Peyer's patch (tissue), 4 donors: Measurements from ENCODE around the gene CTCF. TPM values are rescaled to one million over a fixed set of nuclear protein-coding genes. Genes with fewer than 3 reads are reported as not detected.
A peak's percentile ranks its signal among the peaks of the same experiment; 100 is the strongest.

ENCODE experiments used
- DNase-seq, 3 donors: peaks; one replicate each; pipeline ENCODE4 v3.0.0-alpha.2; 2017 to 2019
- H3K27ac ChIP-seq, 4 donors: fragments of 200-600 bp; sonication (generic); one replicate each; pipeline ENCODE4 v1.5.1; 2016 to 2019
- H3K27me3 ChIP-seq, 2 donors: fragments of 200-600 bp; sonication (generic); one replicate each; pipeline ENCODE4 v1.5.1; 2019
- H3K36me3 ChIP-seq, 3 donors: fragments of 200-600 bp; sonication (generic); one replicate each; pipeline ENCODE4 v1.5.1; 2016 to 2019
- H3K4me1 ChIP-seq, 4 donors: fragments of 200-600 bp; sonication (generic); one replicate each; pipeline ENCODE4 v1.5.1; 2016 to 2019
- H3K4me3 ChIP-seq, 4 donors: fragments of 200-600 bp; sonication (generic); 1 replicate in 3 of 4; 2 replicates in 1 of 4; pipeline ENCODE4 v1.5.1; 2016 to 2019; ENCODE audit warnings: mild to moderate bottlenecking in 1 of 4
- H3K9me3 ChIP-seq, 4 donors: fragments of 200-600 bp; sonication (generic); one replicate each; pipeline ENCODE4 v1.5.1; 2016 to 2019; ENCODE audit warnings: mild to moderate bottlenecking in 1 of 4
- POLR2A ChIP-seq, 2 donors: fragments of 450-650 bp; IDR thresholded peaks; one replicate each; pipeline ENCODE4 v1.5.1; 2017; ENCODE audit warnings: antibody characterized with exemption in 2 of 2, mild to moderate bottlenecking in 2 of 2, moderate library complexity in 2 of 2
- total RNA-seq, 4 donors: library from RNA; depleted of rRNA; stranded (reverse); fragments of >200 nt; gene quantifications; one replicate each; pipeline ENCODE4 v1.1.0, GENCODE V29; 2016
- TF ChIP-seq, protein P1 (sequence below), 6 experiments: fragments of 450-650 bp in 4 of 6; fragments of 200-600 bp in 2 of 6; sonication (generic) in 1 of 6; IDR thresholded peaks; one replicate each; pipeline ENCODE4 v1.5.1; 2017 to 2019; ENCODE audit warnings: antibody characterized with exemption in 6 of 6, mild to moderate bottlenecking in 3 of 6, moderate library complexity in 1 of 6

CTCF gene
- total RNA-seq, 4 donors from 2014 or later, result 35.3 to 59.4 (median 42.7) TPM

DNA sequence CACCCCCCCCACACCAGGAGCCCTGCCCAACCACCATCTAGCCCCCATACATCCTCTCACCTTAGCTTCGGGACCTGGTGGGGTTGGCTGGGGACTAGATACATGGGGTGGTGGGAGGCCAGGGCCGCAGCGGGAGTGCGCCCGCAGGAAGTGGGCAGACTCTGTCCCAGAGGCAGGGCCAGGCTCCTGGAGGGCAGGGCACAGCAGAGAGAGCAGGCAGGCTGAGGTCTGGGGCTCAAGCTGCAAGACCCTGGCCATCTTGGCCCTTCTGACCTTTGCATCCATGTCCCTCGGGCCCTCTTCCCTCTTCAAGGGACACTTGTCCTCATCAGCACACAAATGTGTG lies 101.5 kb downstream of the CTCF start:
- Histone ChIP-seq H3K4me3 (no peak overlapping the region), H3K36me3 (peaks cover 0 to 6% (median 0%) of the 10 kb centered on the region in 3 donors), H3K9me3 (no peaks in the 10 kb centered on the region), H3K27ac (no peak overlapping the region), H3K27me3 (no peaks in the 10 kb centered on the region), H3K4me1 (peaks cover 3 to 45% (median 29%) of the 10 kb centered on the region in 4 donors)
- DNase-seq, result no peak
- TF ChIP-seq, protein P1, sequence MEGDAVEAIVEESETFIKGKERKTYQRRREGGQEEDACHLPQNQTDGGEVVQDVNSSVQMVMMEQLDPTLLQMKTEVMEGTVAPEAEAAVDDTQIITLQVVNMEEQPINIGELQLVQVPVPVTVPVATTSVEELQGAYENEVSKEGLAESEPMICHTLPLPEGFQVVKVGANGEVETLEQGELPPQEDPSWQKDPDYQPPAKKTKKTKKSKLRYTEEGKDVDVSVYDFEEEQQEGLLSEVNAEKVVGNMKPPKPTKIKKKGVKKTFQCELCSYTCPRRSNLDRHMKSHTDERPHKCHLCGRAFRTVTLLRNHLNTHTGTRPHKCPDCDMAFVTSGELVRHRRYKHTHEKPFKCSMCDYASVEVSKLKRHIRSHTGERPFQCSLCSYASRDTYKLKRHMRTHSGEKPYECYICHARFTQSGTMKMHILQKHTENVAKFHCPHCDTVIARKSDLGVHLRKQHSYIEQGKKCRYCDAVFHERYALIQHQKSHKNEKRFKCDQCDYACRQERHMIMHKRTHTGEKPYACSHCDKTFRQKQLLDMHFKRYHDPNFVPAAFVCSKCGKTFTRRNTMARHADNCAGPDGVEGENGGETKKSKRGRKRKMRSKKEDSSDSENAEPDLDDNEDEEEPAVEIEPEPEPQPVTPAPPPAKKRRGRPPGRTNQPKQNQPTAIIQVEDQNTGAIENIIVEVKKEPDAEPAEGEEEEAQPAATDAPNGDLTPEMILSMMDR (IDR thresholded peaks at IDR 0.05), result no peak
- TF ChIP-seq POLR2A (IDR thresholded peaks at IDR 0.05), result no peak

DNA sequence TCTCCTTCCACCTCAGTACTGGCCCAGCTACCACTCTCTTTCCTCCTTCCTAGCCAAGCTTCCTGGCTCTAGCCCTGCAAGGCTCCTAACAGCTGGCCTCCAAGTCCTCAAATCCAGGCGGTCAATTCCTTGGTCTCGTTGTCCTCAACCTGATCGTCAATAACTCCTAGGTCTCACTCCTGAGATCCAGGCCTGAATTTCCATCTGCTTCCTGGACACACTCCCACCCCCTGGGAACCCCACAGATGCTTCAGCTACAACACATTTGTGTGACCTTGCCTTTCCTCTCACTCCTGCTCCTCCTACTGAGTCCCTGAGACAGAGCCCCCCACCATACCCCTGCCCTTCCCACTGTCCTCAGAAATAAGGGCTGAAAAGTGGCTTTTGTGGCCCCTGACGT lies 101.9 kb downstream of the CTCF start:
- Histone ChIP-seq H3K27me3 (no peaks in the 10 kb centered on the region), H3K4me3 (no peak overlapping the region), H3K36me3 (peaks cover 0 to 6% (median 0%) of the 10 kb centered on the region in 3 donors), H3K9me3 (no peaks in the 10 kb centered on the region), H3K4me1 (peaks cover 3 to 41% (median 27%) of the 10 kb centered on the region in 4 donors), H3K27ac (no peak overlapping the region)
- TF ChIP-seq, protein P1 (IDR thresholded peaks at IDR 0.05), result no peak
- TF ChIP-seq POLR2A (IDR thresholded peaks at IDR 0.05), result no peak
- DNase-seq, result no peak

DNA sequence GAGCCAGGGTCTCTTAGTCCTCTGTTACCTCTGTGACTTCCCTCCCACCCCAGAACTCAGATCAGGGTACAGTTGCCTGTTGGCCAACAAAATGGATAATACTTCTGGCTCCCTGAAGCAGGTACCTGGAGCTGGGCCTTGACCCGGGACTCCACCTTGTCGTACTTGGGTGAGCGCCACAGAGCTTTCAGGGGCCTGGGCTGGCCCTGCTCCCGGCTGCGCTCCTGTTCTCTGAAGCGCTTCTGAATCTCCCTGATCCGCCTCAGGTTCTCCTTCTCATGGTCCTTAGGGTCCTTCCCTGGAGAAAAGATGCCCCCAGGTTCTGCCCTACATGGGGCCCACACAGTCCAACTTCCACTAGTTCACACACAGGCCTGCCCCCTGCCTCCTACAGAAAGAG lies 102.5 kb downstream of the CTCF start:
- Histone ChIP-seq H3K27me3 (no peaks in the 10 kb centered on the region), H3K36me3 (peaks cover 0 to 6% (median 0%) of the 10 kb centered on the region in 3 donors), H3K4me3 (no peak overlapping the region), H3K27ac (no peak overlapping the region), H3K9me3 (no peaks in the 10 kb centered on the region), H3K4me1 (peaks cover 3 to 36% (median 24%) of the 10 kb centered on the region in 4 donors)
- DNase-seq, result no peak
- no peak for TF ChIP-seq POLR2A (IDR thresholded peaks at IDR 0.05)
- TF ChIP-seq, protein P1 (IDR thresholded peaks at IDR 0.05), result no peak

DNA sequence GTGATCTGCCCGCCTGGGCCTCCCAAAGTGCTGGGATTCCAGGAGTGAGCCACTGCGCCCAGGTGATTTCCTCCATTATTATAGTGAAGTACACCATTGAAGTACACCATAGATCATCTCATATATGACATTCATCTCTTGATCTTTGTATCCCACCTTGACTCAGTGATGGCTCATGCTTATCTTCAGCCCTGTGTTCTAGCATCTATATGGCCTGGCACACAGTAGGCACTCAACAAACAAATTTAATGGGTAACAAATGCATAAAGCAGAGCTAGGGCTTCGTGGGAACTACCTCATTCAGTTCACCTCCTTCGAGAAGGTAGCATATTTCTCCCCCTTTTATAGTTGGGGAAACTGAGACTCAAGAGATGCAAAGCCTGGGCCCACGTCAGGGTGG lies 103.3 kb downstream of the CTCF start:
- H3K36me3 ChIP-seq, result peaks cover 0 to 6% (median 0%) of the 10 kb centered on the region in 3 donors
- no peaks in the 10 kb centered on the region for H3K27me3 ChIP-seq
- no peaks in the 10 kb centered on the region for H3K9me3 ChIP-seq
- H3K27ac ChIP-seq, result no peak overlapping the region
- DNase-seq, result no peak
- peaks cover 3 to 36% (median 24%) of the 10 kb centered on the region in 4 donors for H3K4me1 ChIP-seq
- peak overlapping the region in 3 of 4 donors; percentile 71 to 99 (median 82) for H3K4me3 ChIP-seq
- TF ChIP-seq POLR2A (IDR thresholded peaks at IDR 0.05), result no peak
- TF ChIP-seq, protein P1 (IDR thresholded peaks at IDR 0.05), result no peak

DNA sequence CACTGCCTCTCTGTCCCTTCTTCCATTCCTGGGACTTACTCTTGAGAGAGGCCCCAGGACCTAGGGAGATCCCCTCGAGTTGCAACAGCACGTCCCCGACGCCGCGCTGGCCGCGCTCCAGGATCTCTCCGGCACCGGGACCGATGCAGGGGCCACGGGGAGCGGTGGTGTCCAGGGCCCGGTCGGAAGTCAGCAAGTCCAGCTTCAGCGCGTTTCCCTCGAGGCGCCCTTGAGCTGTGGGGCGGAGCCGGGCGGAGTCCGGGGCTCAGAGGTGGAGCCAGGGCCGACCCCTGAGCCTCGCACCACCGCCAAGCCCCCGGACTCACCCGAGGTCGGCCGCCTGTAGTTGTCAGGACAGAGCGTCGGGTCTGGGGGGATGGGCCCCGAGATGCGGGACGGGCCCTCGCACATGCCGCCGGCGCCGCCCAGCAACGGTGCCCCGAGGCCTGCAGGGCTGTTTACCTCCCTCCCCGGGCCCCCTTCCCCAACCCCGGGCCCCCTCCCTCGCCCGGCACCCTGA lies 103.8 kb downstream of the CTCF start:
- DNase-seq, result no peak
- Histone ChIP-seq H3K27ac (peak overlapping the region; percentile 76 to 90 (median 80)), H3K27me3 (no peaks in the 10 kb centered on the region), H3K4me3 (peak overlapping the region; percentile 68 to 99 (median 76)), H3K9me3 (no peaks in the 10 kb centered on the region), H3K4me1 (peaks cover 3 to 34% (median 24%) of the 10 kb centered on the region in 4 donors), H3K36me3 (peaks cover 0 to 6% (median 0%) of the 10 kb centered on the region in 3 donors)
- no peak for TF ChIP-seq POLR2A (IDR thresholded peaks at IDR 0.05)
- TF ChIP-seq, protein P1 (IDR thresholded peaks at IDR 0.05), result no peak
